Rectal smooth muscle tissue (tissue), 1 donor: Measurements from ENCODE around the gene EHMT1.

ENCODE experiments used
- H3K27ac ChIP-seq: one replicate; pipeline ENCODE4 v1.7.0; 2013; ENCODE audit warnings: low read depth, low read length, inconsistent platforms
- H3K27me3 ChIP-seq: one replicate; pipeline ENCODE4 v1.7.0; 2013; ENCODE audit warnings: low read length; ENCODE audit not compliant: control insufficient read depth, insufficient read depth
- H3K36me3 ChIP-seq: one replicate; pipeline ENCODE4 v1.7.0; 2013; ENCODE audit warnings: low read length; ENCODE audit not compliant: control insufficient read depth, insufficient read depth
- H3K4me1 ChIP-seq: one replicate; pipeline ENCODE4 v1.7.0; 2013; ENCODE audit warnings: low read length; ENCODE audit not compliant: control insufficient read depth, insufficient read depth
- H3K4me3 ChIP-seq: one replicate; pipeline ENCODE4 v1.7.0; 2013; ENCODE audit warnings: low read length
- H3K9ac ChIP-seq: one replicate; pipeline ENCODE4 v1.7.0; 2013; ENCODE audit warnings: low read length

The EHMT1 gene

DNA sequence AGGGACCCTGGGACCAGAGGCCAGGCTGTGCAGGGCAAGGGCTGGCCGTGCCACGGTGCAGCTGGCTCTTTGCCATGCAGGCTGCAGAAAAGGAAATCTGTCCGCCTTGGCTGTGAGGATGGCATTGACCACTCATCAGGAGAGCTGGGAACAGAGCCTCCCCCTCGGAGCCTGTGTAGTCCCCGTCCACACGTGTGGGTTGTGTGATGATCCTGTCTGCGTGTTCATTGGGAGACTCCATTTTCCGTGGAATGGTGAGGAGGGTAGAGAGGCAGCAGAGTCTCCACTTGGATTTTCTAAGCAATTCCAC, 47.7 kb downstream of the EHMT1 start:
- H3K27ac ChIP-seq, result no peak overlapping the region
- no peak overlapping the region for H3K9ac ChIP-seq
- no peaks in the 10 kb centered on the region for H3K36me3 ChIP-seq
- H3K4me3 ChIP-seq, result no peak overlapping the region
- H3K27me3 ChIP-seq, result no peaks in the 10 kb centered on the region
- H3K4me1 ChIP-seq, result peaks cover 11% of the 10 kb centered on the region

- no peaks in the 10 kb centered on the region for H3K36me3 ChIP-seq
- peak overlapping the region; percentile 10 for H3K9ac ChIP-seq
- no peak overlapping the region for H3K4me3 ChIP-seq
- no peak overlapping the region for H3K27ac ChIP-seq
- peaks cover 11% of the 10 kb centered on the region for H3K4me1 ChIP-seq
- H3K27me3 ChIP-seq, result no peaks in the 10 kb centered on the region
These were observed 48.3 kb downstream of the EHMT1 start for GRCh38 chr9:137666955-137667670.

- no peak overlapping the region for H3K27ac ChIP-seq
- peaks cover 14% of the 10 kb centered on the region for H3K4me1 ChIP-seq
- H3K27me3 ChIP-seq, result no peaks in the 10 kb centered on the region
- no peak overlapping the region for H3K4me3 ChIP-seq
- H3K9ac ChIP-seq, result no peak overlapping the region
- H3K36me3 ChIP-seq, result no peaks in the 10 kb centered on the region
These were observed 49.4 kb downstream of the EHMT1 start for GRCh38 chr9:137668203-137668602.

- Histone ChIP-seq H3K4me3 (no peak overlapping the region), H3K4me1 (peaks cover 24% of the 10 kb centered on the region), H3K27me3 (no peaks in the 10 kb centered on the region), H3K36me3 (peaks cover 3% of the 10 kb centered on the region), H3K9ac (no peak overlapping the region), H3K27ac (no peak overlapping the region)
These were observed 50.5 kb downstream of the EHMT1 start for GRCh38 chr9:137669261-137669672.

DNA sequence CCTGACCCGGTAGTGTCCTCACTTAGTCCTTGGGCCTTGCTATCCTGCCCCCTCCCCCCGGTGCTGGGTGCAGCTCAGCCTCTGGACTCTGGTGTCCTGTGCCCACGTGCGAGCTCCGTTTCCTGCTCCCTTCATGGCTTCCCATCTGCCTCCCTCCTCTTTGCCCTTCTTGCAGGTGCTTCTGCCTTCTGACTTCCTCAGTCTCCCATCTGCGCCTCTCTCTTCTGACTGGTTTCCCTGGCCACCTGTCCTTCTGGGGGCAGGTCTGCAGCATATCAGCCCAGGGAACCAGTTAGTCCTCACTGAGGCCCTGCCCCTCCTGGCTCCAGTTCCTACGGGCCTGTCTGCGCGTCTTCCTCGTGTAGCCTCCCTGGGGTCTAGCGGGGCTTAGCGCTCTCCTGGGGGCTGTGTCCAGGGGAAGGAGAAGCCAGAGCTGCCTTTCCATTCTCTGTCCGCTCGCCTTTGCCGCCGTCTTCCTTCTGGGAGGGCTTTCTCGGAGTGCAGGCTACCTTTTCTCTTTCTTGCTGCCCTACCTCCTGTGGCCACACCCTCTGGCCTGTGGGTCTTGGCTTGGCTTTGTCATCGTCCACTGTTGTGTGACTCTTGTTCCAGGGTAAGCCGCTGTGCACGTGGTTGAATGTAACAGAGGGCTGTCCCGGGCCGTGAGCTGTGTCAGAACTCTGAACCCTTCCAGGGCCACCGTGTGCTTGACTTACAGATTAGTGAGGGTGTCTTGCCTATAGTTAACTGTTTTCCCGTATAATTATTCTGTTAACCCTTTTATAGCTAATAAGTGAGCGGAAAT, 51.8 kb downstream of the EHMT1 start:
- Histone ChIP-seq H3K4me1 (peaks cover 29% of the 10 kb centered on the region), H3K27ac (no peak overlapping the region), H3K4me3 (no peak overlapping the region), H3K9ac (no peak overlapping the region), H3K27me3 (no peaks in the 10 kb centered on the region), H3K36me3 (peaks cover 3% of the 10 kb centered on the region)

DNA sequence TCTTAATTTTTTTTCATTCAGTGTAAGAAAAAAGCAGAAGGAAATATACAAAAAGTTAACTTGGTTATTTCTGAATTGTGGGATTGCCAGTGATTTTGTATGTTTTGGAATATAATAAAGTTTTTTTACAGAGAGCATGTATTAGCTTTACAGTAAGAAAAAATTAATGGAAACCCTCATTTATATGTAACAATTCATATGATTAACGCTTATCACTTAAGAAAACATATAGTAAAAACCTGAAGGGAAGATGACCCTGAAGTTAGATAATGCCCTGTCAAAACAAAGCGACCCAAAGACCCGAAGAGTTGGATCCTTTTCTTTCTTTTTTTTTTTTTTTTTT, 52.4 kb downstream of the EHMT1 start:
- H3K4me3 ChIP-seq, result no peak overlapping the region
- H3K4me1 ChIP-seq, result peaks cover 25% of the 10 kb centered on the region
- H3K27ac ChIP-seq, result no peak overlapping the region
- H3K9ac ChIP-seq, result no peak overlapping the region
- no peaks in the 10 kb centered on the region for H3K27me3 ChIP-seq
- H3K36me3 ChIP-seq, result peaks cover 3% of the 10 kb centered on the region

DNA sequence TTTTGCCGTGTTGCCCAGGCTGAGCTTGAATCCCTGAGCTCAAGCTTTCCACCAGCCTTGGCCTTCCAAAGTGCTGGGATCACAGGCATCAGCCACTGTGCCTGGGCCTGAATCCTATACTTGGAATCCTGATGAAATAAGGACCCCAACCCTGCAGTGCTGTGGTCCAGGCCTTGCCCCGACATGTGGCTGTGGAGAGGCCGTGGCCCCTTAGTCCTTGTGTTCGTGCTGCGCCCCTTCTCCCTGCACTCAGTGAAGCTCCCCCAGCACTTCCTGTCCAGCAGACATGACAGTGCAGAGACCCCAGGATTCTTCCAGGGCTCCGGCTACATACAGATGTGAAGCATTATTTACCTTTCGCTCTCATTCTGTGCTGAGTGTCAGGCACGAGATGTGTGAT, 52.9 kb downstream of the EHMT1 start:
- no peaks in the 10 kb centered on the region for H3K27me3 ChIP-seq
- peaks cover 22% of the 10 kb centered on the region for H3K4me1 ChIP-seq
- H3K4me3 ChIP-seq, result no peak overlapping the region
- H3K9ac ChIP-seq, result no peak overlapping the region
- no peak overlapping the region for H3K27ac ChIP-seq
- H3K36me3 ChIP-seq, result peaks cover 3% of the 10 kb centered on the region

DNA sequence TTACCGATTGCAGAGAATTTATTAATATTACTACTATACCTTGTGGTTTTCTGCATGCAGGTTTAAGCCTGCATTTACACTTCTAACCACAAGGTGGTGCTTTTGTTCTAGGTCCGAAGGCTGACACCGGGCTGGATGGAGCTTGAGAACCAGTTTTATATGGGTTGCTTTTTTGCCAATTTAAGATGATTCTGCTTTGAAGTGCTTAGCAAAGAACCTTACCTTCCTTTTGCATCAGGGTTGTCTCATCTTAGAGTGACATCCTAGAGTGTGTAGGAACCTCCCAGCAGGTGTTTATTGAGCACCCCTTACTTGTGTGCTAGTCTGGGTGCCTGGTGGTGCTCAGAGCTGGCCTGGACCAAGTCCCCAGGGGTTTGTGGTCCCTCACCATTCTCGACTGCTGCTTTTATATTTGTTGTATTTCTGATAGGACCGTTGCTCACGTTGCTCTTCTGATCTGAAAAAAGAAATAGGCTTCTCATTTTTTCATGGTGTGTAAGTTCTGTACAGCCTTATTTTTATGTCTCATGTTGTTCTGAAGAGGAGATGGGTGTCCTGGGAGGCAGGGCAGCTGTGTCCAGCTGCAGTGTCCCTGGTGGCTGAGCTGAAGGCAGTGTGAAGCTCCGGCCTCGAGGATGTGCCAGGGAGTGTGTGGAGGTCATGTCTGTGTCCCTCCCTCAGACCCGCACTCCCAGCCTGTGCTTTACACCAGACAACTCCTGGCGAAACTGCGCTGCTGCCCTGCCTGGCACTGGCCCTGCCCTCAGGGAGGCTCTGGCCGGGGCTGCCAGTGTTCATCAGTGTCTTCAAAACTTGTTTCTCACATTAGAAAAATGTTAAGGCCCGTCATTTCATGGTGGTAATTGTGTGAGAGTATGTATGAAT, 54.3 kb downstream of the EHMT1 start:
- H3K4me1 ChIP-seq, result peaks cover 22% of the 10 kb centered on the region
- H3K9ac ChIP-seq, result no peak overlapping the region
- H3K36me3 ChIP-seq, result peaks cover 3% of the 10 kb centered on the region

GRCh38 chr9:137673886-137674285, 55.1 kb downstream of the EHMT1 start:
- Histone ChIP-seq H3K27ac (peak overlapping the region; percentile 48), H3K4me3 (peak overlapping the region; percentile 5), H3K4me1 (peaks cover 22% of the 10 kb centered on the region), H3K27me3 (no peaks in the 10 kb centered on the region), H3K9ac (no peak overlapping the region), H3K36me3 (peaks cover 3% of the 10 kb centered on the region)

More for the DNA sequence above, 54.3 kb downstream of the EHMT1 start:
- Histone ChIP-seq H3K4me3 (no peak overlapping the region), H3K27ac (no peak overlapping the region), H3K27me3 (no peaks in the 10 kb centered on the region)

DNA sequence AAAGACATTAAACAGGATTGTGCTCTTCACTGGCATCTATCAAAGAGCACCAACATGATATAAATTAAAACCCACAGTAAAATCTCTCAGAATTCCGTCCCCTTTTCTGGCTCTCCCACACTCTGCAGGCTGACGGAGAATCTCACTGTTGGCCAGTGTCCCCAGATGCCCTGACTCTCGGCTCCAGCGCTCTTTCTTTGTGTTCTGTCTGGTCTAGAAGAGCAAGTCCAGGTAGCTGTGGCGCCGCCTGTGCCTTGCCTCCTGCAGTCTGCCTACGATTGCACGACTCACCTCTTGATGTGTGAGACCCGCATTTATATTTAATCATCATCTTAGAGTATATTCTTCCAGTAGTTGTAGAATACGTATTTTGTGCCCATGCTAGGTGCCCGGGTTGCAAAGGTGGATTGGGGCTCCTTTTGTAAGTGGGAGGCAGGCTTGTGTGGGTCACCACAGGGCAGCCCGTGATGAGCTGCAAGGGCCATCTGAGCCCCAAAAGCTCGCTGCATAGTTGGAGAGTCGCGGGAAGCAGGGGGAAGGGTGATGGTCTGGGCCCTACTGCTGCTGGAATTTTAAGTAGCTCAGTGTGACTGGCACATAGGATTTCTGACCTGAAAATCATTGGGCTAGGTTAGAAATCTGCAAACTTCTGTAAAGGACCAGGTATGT, 55.6 kb downstream of the EHMT1 start:
- H3K4me1 ChIP-seq, result peaks cover 22% of the 10 kb centered on the region
- H3K27ac ChIP-seq, result peak overlapping the region; percentile 48
- H3K4me3 ChIP-seq, result no peak overlapping the region

DNA sequence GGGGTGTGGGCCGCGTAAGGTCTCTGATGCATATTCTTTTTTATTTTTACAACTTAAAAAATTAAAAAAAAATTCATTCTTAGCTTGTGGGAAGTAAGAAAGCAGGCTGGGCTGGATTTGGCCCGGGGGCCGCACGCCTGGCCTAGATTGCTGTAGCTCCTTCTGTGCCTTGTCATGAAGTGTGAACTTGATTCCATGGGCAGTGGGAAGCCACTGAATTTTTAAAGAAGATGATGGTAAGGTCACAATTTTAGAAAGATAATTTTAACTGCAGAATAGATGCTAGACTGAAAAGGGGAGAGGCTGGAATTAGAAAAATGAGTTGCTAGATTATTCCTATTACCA, 56.1 kb downstream of the EHMT1 start:
- no peak overlapping the region for H3K9ac ChIP-seq
- no peak overlapping the region for H3K4me3 ChIP-seq
- peak overlapping the region; percentile 48 for H3K27ac ChIP-seq
- H3K4me1 ChIP-seq, result peaks cover 22% of the 10 kb centered on the region
- H3K36me3 ChIP-seq, result peaks cover 3% of the 10 kb centered on the region
- no peaks in the 10 kb centered on the region for H3K27me3 ChIP-seq

More for the DNA sequence above, 55.6 kb downstream of the EHMT1 start:
- H3K9ac ChIP-seq, result no peak overlapping the region
- H3K27me3 ChIP-seq, result no peaks in the 10 kb centered on the region
- H3K36me3 ChIP-seq, result peaks cover 3% of the 10 kb centered on the region

GRCh38 chr9:137676998-137677397, 58.2 kb downstream of the EHMT1 start:
- no peak overlapping the region for H3K27ac ChIP-seq
- no peak overlapping the region for H3K4me3 ChIP-seq
- H3K36me3 ChIP-seq, result peaks cover 3% of the 10 kb centered on the region
- H3K27me3 ChIP-seq, result no peaks in the 10 kb centered on the region
- H3K9ac ChIP-seq, result no peak overlapping the region
- peaks cover 25% of the 10 kb centered on the region for H3K4me1 ChIP-seq
